ENCODE results near the gene TCEAL7.
A peak's percentile ranks its signal among the peaks of the same experiment; 100 is the strongest.

TCEAL7 gene

DNA sequence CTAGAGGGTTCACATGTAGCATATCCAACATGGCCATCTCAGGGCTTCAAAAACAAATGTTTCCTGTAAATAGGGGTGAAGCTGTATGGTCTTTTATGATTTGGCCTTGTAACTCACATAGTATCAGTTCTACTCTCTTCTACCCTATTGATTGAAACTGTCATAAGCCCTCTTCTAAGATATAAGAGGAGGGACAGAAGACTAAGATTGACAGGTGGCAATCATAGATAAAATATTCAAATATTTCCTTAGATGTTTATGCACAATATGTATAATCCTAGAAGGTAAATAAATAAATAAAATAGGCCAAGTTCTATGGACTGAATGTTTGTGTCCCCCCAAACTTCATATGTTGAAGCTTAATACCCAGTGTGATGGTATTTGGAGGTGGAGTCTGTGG, 39.4 kb downstream of the TCEAL7 start:
- DNase-seq, result no peak

DNA sequence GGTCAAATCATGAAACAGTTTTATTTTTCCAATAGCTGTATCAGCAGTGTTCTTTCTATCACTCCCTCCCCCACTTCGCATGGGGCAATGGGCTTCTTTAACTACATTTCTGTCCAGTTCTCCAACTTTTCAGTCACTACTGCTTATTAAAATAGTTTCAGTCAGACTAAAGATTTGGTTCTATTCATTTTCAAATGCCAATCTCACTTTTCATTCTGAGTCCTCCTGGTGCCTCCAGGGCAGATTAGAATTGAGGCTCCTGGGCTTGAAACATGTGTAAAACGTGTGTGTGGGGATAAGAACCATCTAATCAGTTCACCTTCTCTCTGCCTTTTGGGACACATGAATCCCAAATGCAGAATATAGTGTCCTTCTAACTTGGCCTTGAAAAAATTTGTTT, 42.8 kb downstream of the TCEAL7 start:
- no peak for DNase-seq

DNA sequence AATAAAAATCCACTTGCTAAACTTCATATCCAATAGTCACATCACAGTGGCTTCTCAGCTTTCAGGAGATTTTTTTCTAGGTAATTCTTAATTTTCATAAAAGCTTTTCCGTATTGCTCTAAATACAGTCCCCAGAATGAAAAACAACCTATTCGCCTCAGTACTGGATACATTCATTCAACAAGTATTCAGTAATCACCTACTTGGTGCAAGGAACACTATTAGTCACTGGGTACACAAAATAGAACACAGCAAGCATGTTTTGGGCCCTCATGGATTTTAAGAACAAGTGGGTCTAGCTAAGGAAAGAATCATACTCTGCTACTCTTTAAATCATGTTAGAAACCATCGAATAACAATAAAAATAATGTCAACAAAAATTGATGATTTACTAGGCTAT, 43.5 kb downstream of the TCEAL7 start:
- no peak for DNase-seq

DNA sequence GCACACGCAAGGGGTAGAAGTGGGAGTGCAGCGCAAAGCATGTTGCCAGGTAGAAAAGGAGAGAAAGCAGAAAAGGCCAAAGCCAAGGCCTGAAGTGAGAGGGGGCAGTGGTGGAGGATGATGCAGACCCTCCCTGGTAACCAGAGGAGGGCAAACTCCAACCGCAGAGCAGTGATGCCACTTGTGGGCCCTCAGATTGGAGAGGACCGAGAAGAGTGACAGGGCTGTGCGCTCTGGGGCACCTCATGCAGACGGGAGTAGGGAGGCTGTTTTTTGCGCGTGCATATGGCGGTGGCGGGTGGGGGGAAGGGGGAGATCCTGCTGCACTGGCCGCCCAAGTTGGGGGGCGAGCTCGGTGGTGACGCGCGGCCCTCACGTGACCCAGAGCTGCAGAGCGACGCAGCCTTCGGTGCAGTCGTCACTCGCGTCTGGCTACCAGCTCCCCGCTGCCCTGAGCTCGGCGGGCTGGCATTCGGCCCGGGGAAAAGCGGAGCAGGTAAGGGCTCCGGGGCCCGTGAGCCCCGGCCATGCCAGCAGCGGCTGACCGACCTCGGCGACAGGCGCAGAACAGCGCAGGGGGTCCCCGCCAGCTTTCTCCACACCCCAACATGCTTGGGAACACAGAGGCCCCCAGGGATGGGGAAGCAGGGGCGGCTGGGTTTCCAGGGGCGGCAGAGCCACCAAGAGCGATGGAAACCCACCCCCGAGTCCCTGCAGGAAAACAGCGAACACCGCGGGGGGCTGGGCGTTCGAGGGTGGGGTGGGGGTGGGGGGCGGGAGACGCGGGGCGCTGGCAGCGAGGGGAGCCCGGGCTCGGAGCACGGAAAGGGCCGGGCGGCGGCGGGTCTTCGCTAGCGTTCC, 46.3 kb downstream of the TCEAL7 start, which contains the start of gene BEX3:
Gene BEX3, plus strand, starts transcription at position 421 of the 861 bp plus-strand sequence. CDS start 984 bp downstream, outside the sequence.
- DNase-seq, result peak in 1 of 2 experiments; percentile 1

DNA sequence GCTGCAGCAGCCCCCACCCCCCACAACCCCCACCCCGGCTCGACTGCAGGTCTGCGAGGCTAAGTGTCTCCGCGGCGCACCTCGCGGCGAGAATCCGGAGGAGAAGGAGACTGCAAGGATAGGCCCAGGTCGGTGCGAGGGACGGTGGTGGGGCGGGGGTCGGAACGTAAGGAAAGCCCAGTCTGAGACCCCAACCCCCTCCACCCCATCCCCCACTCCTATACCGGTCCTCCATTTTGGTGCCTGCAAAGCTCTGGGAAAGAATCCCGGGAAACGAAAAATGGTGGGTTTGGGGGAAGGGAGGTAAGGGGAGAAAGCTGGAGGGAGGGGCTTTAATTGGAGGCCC, 46.9 kb downstream of the TCEAL7 start:
- no peak for DNase-seq

DNA sequence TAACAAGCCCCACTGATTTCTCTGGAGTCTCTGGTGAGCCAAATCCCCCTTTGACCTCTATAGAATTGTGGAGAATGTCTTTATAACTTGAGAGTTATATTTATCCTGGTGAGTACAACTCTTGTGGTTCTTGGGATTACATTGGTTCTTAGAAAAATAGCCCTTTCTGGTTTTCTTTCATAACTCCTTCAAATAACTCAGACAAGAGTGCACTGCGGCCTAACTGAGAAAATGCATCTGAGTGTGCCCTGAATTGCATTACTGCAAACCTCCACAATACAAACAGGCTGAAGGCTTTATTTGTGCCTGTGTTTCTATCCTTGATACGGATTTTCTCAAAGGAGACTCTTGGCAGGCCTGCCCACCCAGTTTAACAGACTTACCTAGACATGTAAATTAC, 49.0 kb downstream of the TCEAL7 start:
- DNase-seq, result no peak
